NOMO-1 treated with dmso at 0.1 percent for 144 hours (cell line): ENCODE data around the gene ZNF318.
"Not testable (repeated sequence)": the region's sequence is repeated elsewhere in the genome, so short reads cannot be mapped to it uniquely, and the experiment has no call there.

Source experiments
- DNase-seq: peaks from one replicate; lab custom pipeline; 2025; ENCODE audit not compliant: unreplicated experiment; lab: John Stamatoyannopoulos, UW

Gene ZNF318

DNA sequence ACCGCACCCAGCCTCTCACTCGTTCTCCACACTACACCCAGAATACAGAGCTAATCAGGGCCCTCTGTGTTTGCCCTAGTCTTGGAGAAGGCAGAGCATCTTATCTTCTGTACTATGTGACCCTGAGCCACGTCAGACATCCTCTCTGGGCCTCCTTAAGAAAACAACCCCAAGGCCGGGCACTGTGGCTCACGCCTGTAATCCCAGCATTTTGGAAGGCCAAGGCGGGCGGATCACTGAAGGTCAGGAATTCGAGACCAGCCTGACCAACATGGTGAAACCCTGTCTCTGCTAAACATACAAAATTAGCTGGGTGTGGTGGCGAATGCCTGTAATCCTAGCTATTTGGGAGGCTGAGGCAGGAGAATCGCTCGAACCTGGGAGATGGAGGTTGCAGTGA is 66.4 kb downstream of the ZNF318 start:
- not testable (repeated sequence) for DNase-seq

DNA sequence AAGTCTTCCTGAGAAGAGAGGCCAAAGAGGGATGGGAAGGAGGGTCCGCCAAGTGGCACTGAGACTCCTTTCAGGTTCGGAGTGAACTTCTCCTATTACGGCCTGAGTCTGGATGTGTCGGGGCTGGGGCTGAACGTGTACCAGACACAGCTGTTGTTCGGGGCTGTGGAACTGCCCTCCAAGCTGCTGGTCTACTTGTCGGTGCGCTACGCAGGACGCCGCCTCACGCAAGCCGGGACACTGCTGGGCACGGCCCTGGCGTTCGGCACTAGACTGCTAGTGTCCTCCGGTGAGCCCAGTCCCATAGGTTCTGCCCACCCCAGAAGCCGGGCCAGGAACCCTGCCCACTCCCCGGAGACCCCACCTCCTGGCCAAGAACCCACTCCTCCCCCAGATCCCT is 67.3 kb downstream of the ZNF318 start:
- DNase-seq: no peak

DNA sequence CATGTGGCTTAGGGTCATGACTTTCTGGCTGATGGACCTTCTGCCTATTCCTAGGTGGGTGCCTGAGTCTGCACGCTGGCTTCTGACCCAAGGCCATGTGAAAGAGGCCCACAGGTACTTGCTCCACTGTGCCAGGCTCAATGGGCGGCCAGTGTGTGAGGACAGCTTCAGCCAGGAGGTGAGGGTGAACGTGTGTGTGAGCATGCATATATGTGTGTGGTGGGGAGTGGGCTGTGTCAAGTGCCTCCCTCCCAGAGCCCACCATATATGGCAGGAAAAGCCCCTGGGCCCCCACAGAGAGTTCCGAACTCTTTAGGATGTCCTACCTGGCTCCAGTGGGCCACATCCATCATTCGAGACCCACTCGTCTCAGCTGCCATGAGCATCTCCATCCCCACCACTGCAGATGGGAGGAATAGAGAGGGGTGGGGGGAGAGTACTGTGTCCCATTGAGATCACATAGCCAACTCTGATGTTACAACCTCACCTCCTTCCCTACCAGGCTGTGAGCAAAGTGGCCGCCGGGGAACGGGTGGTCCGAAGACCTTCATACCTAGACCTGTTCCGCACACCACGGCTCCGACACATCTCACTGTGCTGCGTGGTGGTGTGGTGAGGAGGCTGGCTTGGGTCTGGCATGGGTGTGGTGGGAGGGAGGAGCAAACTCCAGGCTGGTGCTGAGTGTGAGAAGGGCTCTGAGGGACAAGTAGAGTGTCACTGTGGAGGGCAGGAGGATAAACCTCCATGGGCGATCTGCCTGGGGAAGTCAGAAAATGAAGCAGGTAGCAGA is 68.2 kb downstream of the ZNF318 start:
- DNase-seq: no peak

DNA sequence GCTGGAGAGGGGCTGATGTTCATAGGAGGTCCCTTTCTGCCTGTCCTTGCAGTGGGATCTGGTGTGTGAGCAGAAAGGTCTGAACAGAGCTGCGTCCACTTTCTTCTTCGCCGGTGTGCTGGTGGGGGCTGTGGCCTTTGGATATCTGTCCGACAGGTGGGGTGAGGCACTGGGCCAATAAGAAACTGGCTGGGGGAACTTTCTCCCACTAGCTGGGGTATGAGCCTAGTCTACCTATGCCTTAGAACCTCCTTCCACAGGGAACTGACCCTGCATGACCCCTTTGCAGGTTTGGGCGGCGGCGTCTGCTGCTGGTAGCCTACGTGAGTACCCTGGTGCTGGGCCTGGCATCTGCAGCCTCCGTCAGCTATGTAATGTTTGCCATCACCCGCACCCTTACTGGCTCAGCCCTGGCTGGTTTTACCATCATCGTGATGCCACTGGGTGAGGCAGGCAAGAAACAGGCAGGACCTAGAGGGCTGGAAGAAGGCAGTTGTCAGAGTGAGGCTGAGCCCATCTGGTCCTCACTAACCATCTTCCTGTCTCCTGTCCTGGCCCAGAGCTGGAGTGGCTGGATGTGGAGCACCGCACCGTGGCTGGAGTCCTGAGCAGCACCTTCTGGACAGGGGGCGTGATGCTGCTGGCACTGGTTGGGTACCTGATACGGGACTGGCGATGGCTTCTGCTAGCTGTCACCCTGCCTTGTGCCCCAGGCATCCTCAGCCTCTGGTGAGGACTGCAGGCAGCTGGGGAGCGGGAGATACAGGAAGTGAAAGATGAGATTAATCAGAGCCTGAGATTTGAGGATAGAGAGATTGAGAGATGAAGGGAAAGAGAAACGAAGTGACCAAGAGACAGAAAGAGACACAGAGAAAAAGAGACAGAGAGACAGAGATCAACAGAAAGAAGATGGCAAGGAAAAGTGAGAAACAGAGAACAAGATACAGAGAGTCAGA is 69.8 kb downstream of the ZNF318 start:
- no peak for DNase-seq

DNA sequence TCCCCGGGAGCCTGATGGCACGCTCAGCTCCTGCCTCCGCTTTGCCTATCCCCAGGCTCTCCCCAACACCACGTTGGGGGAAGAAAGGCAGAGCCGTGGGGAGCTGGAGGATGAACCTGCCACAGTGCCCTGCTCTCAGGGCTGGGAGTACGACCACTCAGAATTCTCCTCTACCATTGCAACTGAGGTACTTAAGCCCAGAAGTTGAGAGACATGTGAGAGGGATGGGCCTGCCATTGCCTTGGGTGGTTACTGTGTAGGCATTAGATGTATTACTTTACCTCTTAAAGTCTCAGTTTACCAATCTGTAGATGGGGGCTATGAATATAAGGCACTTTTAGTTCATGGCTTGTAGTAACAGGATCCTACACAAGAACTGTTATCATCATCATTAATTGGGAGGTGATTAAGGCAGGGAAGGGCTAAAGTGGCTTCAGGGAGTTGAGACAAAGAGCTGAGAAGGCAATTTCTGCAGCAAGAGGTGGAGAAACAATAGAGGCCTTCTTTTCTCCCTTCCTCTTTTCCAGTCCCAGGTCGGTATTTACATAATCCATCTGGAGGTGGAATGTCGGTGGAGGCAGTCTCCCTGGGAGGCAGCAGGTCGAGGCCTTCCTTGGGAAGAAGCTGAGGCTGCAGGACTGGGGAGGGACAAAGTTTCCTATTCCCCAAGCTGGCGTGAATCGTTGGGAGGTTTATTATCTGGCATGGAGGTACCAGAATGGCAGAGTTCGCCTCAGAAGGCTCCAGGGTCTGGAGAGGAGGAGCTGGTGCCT is 70.7 kb downstream of the ZNF318 start:
- no peak for DNase-seq

DNA sequence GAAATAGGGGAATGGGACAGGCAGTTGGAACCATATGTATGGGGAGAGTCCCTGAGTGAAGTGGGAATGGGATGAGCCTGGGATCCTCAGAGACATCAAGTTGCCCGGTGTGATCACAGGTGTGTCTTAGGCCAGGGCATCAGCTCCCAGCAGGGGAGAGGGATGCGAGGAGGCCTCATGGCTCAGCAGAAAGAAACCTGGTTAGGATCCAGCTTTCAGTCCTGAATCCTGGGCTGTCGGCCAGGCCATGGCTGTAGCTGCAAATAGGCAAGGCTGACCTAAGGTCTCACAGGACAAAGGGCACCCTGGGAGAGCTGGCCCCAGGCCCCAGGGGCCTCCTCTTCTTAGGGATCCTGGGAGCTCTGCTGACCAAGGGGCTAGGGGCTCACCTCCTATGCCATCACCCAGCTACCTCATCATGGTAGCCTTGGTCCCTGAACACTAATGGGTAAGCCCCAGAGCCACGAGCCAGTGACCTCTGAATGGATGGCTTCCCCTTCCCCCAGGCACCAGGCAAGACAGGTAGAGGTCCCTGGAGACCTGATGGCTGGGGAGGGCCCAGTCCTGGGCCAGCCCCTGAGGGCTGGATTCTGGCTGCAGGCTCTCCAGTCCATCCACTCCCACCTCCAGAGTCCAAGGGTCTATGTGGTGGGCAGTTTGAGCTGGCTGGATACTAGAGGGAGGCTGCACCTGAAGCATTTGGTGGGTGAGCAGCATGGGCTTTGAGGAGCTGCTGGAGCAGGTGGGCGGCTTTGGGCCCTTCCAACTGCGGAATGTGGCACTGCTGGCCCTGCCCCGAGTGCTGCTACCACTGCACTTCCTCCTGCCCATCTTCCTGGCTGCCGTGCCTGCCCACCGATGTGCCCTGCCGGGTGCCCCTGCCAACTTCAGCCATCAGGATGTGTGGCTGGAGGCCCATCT is 71.5 kb downstream of the ZNF318 start, which contains the start of gene SLC22A7:
SLC22A7 (plus strand) TSS at position 617 of the 921 bp plus-strand sequence; CDS start at position 716, 99 bp downstream.
- DNase-seq: no peak

DNA sequence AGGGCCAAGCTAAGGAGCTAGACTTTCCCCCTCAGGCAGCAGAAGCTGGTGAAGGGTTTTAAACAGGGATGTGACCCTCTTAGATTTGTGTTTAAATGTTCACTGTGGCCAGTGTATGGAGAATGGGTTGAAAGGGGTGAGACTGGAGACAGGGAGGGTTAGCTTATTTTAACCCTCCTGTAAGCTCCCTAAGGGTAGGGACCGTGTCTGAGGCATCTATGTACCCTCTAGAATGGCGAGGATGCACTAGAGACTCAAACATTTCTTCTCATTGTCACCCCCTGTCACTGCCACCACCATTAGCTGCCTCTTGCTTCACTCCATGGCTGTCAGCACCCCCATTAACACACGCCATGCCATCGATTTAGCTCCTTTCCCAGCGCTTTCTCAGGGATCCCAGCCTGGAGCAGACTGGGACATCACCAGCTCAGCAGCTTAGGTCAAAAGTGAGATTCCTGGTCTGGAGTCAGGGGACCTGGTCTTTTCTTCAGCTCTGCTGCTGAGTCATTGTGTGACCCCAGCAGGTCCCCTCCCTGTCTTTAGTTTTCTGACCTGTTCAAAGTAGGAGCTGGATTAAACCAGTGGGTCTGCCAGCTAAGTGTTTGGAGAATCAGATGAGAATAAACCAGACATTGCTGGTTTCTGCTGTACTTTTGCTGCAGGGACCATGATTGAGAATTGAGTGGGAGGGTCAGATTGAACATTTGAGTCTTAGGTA is 72.5 kb downstream of the ZNF318 start:
- no peak for DNase-seq

DNA sequence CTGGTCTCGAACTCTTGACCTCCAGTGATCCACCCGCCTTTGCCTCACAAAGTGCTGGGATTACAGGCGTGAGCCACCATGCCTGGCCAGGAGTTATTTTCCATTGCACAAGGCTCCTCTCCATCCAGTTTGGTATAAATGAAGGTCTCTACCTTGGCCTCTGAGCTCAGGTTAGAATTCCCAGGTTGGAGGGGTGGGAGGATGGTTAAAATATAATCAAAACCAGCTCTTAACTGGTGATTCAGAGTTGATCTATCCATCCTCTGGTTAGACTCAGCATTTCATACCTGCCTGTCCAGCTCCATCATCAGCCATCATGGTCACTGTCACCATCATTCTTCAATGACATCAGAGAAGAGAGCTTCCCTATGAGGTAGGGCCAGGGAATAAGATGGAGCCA is 74.0 kb downstream of the ZNF318 start:
- no peak for DNase-seq

DNA sequence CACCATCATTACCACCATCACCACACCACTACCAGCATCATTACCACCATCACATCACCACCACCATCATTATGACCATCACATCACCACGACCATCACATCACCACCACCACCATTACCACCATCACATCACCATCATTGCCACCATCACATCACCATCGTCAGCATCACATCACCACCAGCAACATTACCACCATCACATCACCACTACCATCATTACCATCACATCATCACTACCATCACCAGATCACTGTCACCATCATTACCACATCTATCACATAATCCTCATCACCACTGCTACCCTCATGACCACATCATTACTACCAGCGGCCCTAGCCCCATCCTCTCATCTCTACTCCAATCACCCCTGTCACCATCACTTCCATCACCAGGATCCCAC is 74.9 kb downstream of the ZNF318 start:
- DNase-seq: no peak

DNA sequence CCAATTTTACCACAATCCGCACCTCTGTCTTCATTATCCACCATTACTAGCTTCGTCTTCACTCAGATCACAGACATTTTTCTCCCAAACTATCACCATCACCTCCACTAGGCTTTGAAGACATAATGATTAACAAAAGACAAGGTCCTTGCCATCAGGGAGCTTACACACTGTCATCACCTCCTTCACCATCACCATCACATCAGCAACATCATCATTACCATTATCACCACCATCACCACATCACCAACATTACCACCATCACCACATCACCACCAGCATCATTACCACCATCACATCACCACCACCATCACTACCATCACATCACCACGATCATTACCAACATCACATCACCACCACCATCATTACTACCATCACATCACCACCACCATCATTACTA is 75.7 kb downstream of the ZNF318 start:
- no peak for DNase-seq

DNA sequence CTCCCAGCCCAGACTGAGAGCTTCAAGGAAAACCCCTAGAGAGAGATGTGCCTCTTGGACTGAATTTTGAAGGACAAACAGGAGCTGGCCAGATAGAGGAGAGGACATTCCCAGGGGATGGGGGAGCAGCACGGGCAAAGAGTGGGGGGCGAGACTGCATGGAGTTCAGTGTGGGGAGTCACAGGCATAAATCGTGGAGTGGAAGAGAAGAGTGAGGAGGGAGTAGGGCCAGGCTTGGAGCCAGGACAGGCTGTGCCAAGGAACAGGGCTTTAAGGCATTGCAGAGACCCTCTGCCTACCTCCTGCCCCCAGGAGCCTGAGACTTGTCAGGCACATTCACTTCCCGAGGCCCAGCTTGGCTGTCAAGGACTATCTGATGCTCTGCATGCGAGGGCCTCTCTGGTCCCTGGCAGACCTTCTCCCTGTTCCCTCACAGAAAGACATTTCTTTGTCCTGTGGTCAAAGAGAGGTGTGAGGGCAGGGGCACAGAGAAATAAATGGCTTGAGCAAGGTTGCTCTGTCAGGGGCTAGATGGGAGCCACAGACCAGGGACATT is 76.6 kb downstream of the ZNF318 start:
- DNase-seq: no peak

DNA sequence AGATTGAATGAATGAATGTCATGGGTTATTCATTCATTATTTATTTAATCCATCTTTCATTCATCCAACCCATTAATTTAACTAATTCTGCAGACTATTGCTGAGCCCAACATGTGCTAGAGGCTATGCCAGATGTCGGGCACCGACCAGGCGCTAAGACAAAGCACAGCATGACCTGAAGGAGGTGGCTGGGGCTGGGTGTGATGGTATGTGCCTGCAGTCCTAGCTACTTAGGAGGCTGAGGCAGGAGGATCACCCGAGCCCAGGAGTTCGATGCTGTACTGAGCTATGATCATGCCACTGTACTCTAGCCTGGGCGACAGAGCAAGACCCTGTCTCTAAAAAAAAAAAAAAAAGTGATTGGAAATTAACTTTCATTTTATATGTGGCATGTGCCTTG is 77.1 kb downstream of the ZNF318 start:
- no peak for DNase-seq

DNA sequence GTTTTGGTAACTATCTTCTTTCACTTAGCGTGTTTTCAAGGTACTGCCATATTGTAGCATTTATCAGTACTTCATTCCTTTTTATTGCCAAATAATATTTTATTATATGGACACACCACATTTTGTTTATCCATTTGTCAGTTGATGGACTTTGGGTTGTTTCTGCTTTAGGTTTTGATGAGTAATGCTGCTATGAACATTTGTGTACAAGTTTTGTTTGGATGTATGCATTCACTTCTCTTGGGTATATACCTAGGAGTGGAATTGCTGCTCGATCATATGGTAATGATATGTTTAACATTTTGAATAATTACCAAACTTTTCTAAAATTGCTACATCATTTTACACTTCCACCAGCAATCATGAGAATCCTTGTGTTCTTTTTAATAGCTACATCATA is 77.7 kb downstream of the ZNF318 start:
- no peak for DNase-seq

DNA sequence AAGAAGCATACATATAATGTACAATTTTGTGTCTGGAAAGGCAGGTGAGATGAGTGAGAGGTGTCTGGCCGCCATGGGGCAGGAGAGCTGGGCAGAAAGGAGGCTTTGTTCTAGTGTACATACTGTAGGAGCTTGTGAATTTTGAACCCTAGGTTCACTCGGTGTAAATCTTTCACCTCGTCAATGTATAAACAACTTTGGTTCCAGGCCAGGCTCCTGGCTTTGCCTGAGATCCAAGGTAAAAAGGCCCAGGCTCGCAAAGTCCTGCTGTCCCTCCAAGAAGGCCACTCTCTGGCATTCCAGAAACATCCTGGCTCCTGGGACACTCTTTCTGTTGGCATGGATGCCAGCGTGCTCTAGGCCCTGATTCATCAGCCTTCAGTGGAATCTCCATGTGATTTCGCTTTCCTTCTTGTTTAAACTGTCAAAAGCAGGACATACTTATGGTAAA is 78.5 kb downstream of the ZNF318 start:
- no peak for DNase-seq

DNA sequence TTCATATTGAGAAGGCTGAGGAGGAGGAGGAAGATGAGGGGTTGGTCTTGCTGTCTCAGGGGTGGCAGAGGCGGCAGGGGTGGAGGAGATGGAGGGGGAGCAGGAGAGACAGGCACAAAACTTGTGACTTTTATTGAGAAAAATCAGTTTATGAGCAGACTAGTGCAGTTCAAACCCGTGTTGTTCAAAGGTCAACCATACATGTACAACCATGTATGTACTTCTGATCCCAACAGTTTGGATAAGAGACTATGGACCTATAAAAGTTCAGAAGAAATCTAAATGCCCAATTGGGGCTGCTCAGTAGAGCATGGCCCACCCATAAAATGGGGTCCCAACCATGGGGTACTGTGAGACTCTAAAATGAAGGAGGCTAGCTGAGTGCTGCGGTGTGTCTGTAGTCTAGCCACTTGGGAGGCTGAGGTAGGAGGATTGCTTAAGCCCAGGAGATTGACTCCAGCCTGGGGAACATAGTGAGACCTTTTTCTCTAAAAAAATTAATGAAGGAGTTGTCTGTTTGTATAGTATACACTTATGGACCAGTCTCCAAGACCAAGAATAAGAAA is 79.0 kb downstream of the ZNF318 start:
- DNase-seq: no peak

DNA sequence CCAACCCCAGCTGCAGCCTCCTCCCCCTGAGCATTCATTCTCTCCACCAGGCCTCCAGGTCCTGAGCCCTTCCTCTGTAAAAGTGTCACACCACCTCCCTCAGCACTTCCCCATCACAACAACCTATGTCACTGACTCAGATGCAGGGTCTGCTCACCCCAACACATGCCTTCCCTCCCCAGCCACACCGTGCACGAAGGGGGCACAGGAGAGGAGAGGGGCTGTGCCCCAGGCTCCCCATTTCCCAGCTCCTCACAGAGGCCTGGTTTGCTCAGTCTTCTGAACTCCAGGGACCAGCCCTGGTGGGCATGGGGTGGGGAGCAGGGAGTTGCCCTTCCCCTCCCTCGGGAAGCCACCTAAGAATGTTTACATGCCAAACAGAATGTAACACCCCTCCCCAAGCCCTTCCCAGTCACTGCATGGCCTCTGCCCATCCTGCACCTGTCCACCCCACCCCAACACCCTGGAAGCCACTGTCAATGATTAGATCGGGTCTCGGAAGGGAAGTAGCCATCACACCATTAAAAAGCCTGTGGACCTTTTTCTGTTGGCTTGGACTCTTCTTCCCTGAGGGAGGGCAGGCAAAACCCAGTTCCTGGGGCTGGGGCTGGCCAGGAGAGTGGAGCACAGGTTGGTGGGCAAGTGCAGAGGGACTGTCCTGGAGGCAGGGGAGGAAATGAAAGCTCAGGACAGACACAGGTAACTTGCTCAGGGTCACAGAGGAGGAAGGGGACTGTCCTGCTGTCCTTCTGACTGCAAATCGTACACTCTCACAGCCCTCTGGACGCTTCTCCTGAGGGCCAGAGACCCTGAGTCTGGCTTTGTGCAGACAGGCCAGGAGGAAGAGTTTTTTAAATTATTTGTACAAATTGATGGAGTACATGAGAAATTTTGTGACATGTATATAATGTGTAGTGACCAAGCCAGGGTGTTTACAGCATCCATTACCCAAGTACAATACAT is 81.4 kb downstream of the ZNF318 start:
- DNase-seq: no peak

DNA sequence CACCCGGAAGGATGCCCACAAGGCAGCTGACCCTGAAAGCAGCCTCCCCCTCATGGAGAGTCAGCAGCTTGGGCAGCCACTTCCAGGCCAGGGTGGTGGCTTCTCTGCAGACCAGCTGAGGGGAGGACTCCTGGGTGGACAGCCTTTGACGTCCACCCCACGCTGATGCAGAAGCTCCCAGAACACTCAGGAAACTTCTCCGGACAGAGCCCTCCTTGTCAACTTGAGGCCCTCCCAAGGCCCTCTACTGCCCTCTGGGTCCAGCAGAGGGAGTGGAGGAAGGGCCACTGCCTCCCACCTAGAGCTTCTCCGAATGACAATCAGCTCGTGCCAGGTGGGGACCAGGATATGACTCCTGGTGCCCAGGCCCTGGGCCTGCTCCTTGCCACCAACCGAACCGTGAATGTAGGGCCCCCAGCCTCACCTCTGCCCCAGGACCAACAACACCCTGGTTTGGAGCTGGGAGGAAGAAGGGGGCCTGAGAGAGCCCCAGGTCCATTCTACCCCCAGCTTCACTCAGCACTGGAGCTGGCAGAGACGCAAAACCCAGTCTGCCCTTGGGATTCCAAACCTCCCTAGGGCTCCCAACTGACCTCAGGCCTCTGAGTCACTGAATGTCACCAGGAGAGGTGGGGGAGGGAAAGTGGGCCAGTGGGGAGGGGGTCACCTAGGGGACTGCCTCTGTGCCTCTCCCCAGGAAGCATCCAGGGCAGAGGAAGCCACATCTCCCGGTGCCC is 82.3 kb downstream of the ZNF318 start:
- DNase-seq: no peak
